Neural cell (in vitro differentiated cells): ENCODE data around the gene MYO5A. TPM values are rescaled to one million over a fixed set of nuclear protein-coding genes. Genes with fewer than 3 reads are reported as not detected.

ENCODE experiments used
- H2AFZ ChIP-seq: fragments of 200-600, 300-800 bp; sonication (generic), shearing (Covaris generic); 2 replicates; pipeline ENCODE4 v1.6.0; 2014; ENCODE audit warnings: low read depth, mild to moderate bottlenecking, antibody characterized with exemption, low read length, moderate library complexity
- H3F3A ChIP-seq: fragments of 200-600 bp; shearing (Covaris generic); 2 replicates; pipeline ENCODE4 v1.6.1; 2016; ENCODE audit warnings: mild to moderate bottlenecking, moderate library complexity, mixed read lengths, antibody characterized with exemption, low read length; ENCODE audit not compliant: insufficient read depth, poor library complexity, severe bottlenecking
- H3K27ac ChIP-seq: fragments of 200-600, 300-800 bp; sonication (generic), shearing (Covaris generic); 2 replicates; pipeline ENCODE4 v1.5.1; 2014; ENCODE audit warnings: mild to moderate bottlenecking, low read length, moderate library complexity
- H3K27me3 ChIP-seq: fragments of 300-800, 200-600 bp; sonication (generic), shearing (Covaris generic); 2 replicates; pipeline ENCODE4 v1.6.0; 2014; ENCODE audit warnings: mild to moderate bottlenecking, low read depth, low read length, moderate library complexity; ENCODE audit not compliant: insufficient read depth
- H3K36me3 ChIP-seq: fragments of 300-800, 200-600 bp; sonication (generic), shearing (Covaris generic); 2 replicates; pipeline ENCODE4 v1.5.1; 2014; ENCODE audit warnings: mild to moderate bottlenecking, antibody characterized with exemption, low read length, moderate library complexity; ENCODE audit not compliant: insufficient read depth
- H3K4me2 ChIP-seq: fragments of 300-800, 200-600 bp; sonication (generic), shearing (Covaris generic); 2 replicates; pipeline ENCODE4 v1.6.0; 2014; ENCODE audit warnings: mild to moderate bottlenecking, low read length
- H3K4me3 ChIP-seq: fragments of 300-800, 200-600 bp; sonication (generic), shearing (Covaris generic); 2 replicates; pipeline ENCODE4 v1.5.1; 2014; ENCODE audit warnings: mild to moderate bottlenecking, low read length, moderate library complexity
- H3K79me2 ChIP-seq: fragments of 200-600 bp; shearing (Covaris generic); replicated peaks from 2 replicates; pipeline ENCODE4 v1.6.0; 2014; ENCODE audit warnings: mild to moderate bottlenecking, low read length, moderate library complexity; ENCODE audit not compliant: insufficient read depth
- H3K9ac ChIP-seq: fragments of 300-800, 200-600 bp; sonication (generic), shearing (Covaris generic); 2 replicates; pipeline ENCODE4 v1.6.1; 2016; ENCODE audit warnings: mild to moderate bottlenecking, low read length, mixed read lengths
- H3K9me2 ChIP-seq: fragments of 200-600 bp; shearing (Covaris generic); 2 replicates; pipeline ENCODE4 v1.6.1; 2016; ENCODE audit warnings: mild to moderate bottlenecking, low read length, mixed read lengths; ENCODE audit not compliant: insufficient read depth
- H3K9me3 ChIP-seq: fragments of 200-600, 300-800 bp; sonication (generic), shearing (Covaris generic); 2 replicates; pipeline ENCODE4 v1.6.1; 2016; ENCODE audit warnings: mild to moderate bottlenecking, mixed run types, low read length, moderate library complexity, mixed read lengths
- H4K20me1 ChIP-seq: fragments of 200-600 bp; shearing (Covaris generic); 2 replicates; pipeline ENCODE4 v1.6.1; 2016; ENCODE audit warnings: mild to moderate bottlenecking, mixed run types; ENCODE audit not compliant: insufficient read depth
- CTCF ChIP-seq: fragments of 450-650 bp; IDR thresholded peaks from 2 replicates; pipeline ENCODE4 v1.5.1; 2014; ENCODE audit warnings: antibody characterized with exemption, mild to moderate bottlenecking, moderate library complexity; ENCODE audit not compliant: poor library complexity, severe bottlenecking
- EP300 ChIP-seq: fragments of 450-650 bp; conservative IDR thresholded peaks from 2 replicates; pipeline ENCODE4 v1.6.1; 2014; ENCODE audit warnings: antibody characterized with exemption, mild to moderate bottlenecking, moderate library complexity; ENCODE audit not compliant: poor library complexity, severe bottlenecking
- EZH2 ChIP-seq: fragments of 200-600, 300-800 bp; shearing (Covaris generic), sonication (generic); IDR thresholded peaks from 2 replicates; pipeline ENCODE4 v1.6.1; 2014; ENCODE audit warnings: antibody characterized with exemption, low read length, borderline replicate concordance, mild to moderate bottlenecking; ENCODE audit not compliant: insufficient read depth, poor library complexity, severe bottlenecking
- MXI1 ChIP-seq: fragments of 450-650 bp; conservative IDR thresholded peaks from 2 replicates; pipeline ENCODE4 v1.6.1; 2014; ENCODE audit warnings: antibody characterized with exemption, mild to moderate bottlenecking; ENCODE audit not compliant: poor library complexity, severe bottlenecking
- POLR2AphosphoS5 ChIP-seq: IDR thresholded peaks from 2 replicates; pipeline ENCODE4 v1.6.1; 2012
- RAD21 ChIP-seq: fragments of 450-650 bp; conservative IDR thresholded peaks from 2 replicates; pipeline ENCODE4 v1.6.1; 2014; ENCODE audit warnings: antibody characterized with exemption, mild to moderate bottlenecking, moderate library complexity
- REST ChIP-seq: IDR thresholded peaks from 2 replicates; pipeline ENCODE4 v1.6.1; 2012; ENCODE audit warnings: borderline replicate concordance
- SMC3 ChIP-seq: fragments of 450-650 bp; conservative IDR thresholded peaks from 2 replicates; pipeline ENCODE4 v1.6.1; 2014; ENCODE audit warnings: antibody characterized with exemption, mild to moderate bottlenecking, moderate library complexity; ENCODE audit not compliant: poor library complexity
- TAF1 ChIP-seq: IDR thresholded peaks from 2 replicates; pipeline ENCODE4 v1.6.1; 2012; ENCODE audit warnings: low read depth
- polyA plus RNA-seq: library from polyadenylated mRNA; depleted of rRNA; stranded (reverse); fragments of >200 nt; gene quantifications from 2 replicates; pipeline ENCODE4 v1.2.3, GENCODE V29; 2014

Gene MYO5A
- polyA plus RNA-seq, 1 donor from 2014 or later, result 43.8 TPM

GRCh38 chr15:52496776-52497470 lies 31.8 kb downstream of the MYO5A start:
- TF ChIP-seq TAF1 (no peak), REST (no peak)
- Histone ChIP-seq H3K9me2 (no peaks in the 10 kb centered on the region), H3K27me3 (no peaks in the 10 kb centered on the region), H3K4me2 (no peak overlapping the region), H3K36me3 (no peaks in the 10 kb centered on the region), H3F3A (no peaks in the 10 kb centered on the region), H3K9me3 (no peaks in the 10 kb centered on the region), H2AFZ (no peak overlapping the region), H3K79me2 (peaks cover 22% of the 10 kb centered on the region), H3K4me3 (no peak overlapping the region), H4K20me1 (no peaks in the 10 kb centered on the region), H3K9ac (no peak overlapping the region), H3K27ac (no peak overlapping the region)

- no peaks in the 10 kb centered on the region for H3K9me2 ChIP-seq
- H3K27me3 ChIP-seq, result no peaks in the 10 kb centered on the region
- H3K9me3 ChIP-seq, result no peaks in the 10 kb centered on the region
- H3K4me3 ChIP-seq, result no peak overlapping the region
- H3K4me2 ChIP-seq, result no peak overlapping the region
- TF ChIP-seq MXI1 (no peak), RAD21 (no peak), CTCF (no peak), TAF1 (no peak), EZH2 (no peak), EP300 (no peak), POLR2AphosphoS5 (no peak), SMC3 (no peak), REST (no peak)
- peaks cover 20% of the 10 kb centered on the region for H3K79me2 ChIP-seq
- H3K27ac ChIP-seq, result no peak overlapping the region
- no peaks in the 10 kb centered on the region for H3K36me3 ChIP-seq
- no peak overlapping the region for H2AFZ ChIP-seq
- no peaks in the 10 kb centered on the region for H3F3A ChIP-seq
- H3K9ac ChIP-seq, result no peak overlapping the region
- no peaks in the 10 kb centered on the region for H4K20me1 ChIP-seq
Observed at GRCh38 chr15:52496175-52496574, 32.5 kb downstream of the MYO5A start.
